ENCODE data around the gene PNRC1. TPM values are rescaled to one million over a fixed set of nuclear protein-coding genes. Genes with fewer than 3 reads are reported as not detected.

The PNRC1 gene
- total RNA-seq, 1 donor from 2014 or later, result 229 TPM

Other genes with a start within 250 kb of the PNRC1 start
- gene RNGTT, start 117.1 kb upstream of the PNRC1 start, total RNA-seq, result 24.8 and 25.9 TPM in 2 replicates
- gene SRSF12, start 37.3 kb downstream of the PNRC1 start, total RNA-seq, result not detected in 2 replicates
- gene PM20D2, start 65.3 kb downstream of the PNRC1 start, total RNA-seq, result 10.9 and 11.6 TPM in 2 replicates
- not detected in 2 replicates for gene GABRR1, start 136.6 kb downstream of the PNRC1 start, total RNA-seq
- 1.4 and 1.8 TPM in 2 replicates for gene GABRR2, start 234.5 kb downstream of the PNRC1 start, total RNA-seq